ENCODE data around the gene ORM1. TPM values are rescaled to one million over a fixed set of nuclear protein-coding genes. Genes with fewer than 3 reads are reported as not detected.

ORM1 gene
- total and polyA plus RNA-seq, 2 of the 8 experiments (the other 6 are each of a cell fraction or from before 2014, with no cell fraction given): 0.32 TPM; not detected in 1

GRCh38 chr9:114335745-114336144, 12.8 kb downstream of the ORM1 start:
- Histone ChIP-seq H3K14ac (ENCODE audit: insufficient read length) (no peak overlapping the region), H3K27ac (ENCODE audit: low read depth, low read length) (no peak overlapping the region), H3K79me1 (ENCODE audit: low read depth, low read length) (no peaks in the 10 kb centered on the region), H3K4me3 (ENCODE audit: extremely low read depth in 1 of 4, insufficient read depth in 2 of 4, low read depth in 3 of 4, low read length in 4 of 4) (no peak overlapping the region), H3K36me3 (ENCODE audit: control insufficient read depth in 2 of 4, insufficient read depth in 4 of 4, low read length in 3 of 4) (peaks cover 10 to 26% (median 19%) of the 10 kb centered on the region in 4 experiments; a peak in 7 of 8 replicates), H3K23ac (ENCODE audit: insufficient read length) (no peak overlapping the region), H2BK12ac (ENCODE audit: low read depth, low read length) (no peak overlapping the region), H3K9ac (replicated peaks in 1 of 4; ENCODE audit: extremely low read depth in 1 of 4, low read depth in 3 of 4, low read length in 3 of 4) (no peak overlapping the region), H3K56ac (replicated peaks; ENCODE audit: insufficient read length, low read depth, low read length) (no peak overlapping the region), H3K9me3 (ENCODE audit: insufficient read depth in 2 of 2, low read depth in 1 of 2, low read length in 1 of 2) (no peaks in the 10 kb centered on the region), H3K4me1 (replicated peaks in 1 of 4; ENCODE audit: control insufficient read depth in 3 of 4, insufficient read depth in 4 of 4, low read length in 3 of 4) (0 out of 7 replicates have a peak, but pooled peaks cover 0 to 2% (median 0%) of the 10 kb centered on the region in 4 experiments), H4K91ac (replicated peaks; ENCODE audit: insufficient read length, low read length) (no peak overlapping the region), H2AK5ac (ENCODE audit: low read depth, low read length) (no peak overlapping the region), H3K4ac (replicated peaks; ENCODE audit: insufficient read length, low read depth, low read length) (no peak overlapping the region), H2BK20ac (ENCODE audit: low read length) (no peak overlapping the region), H3K79me2 (ENCODE audit: control insufficient read depth in 1 of 2, insufficient read depth in 2 of 2, low read length in 2 of 2) (no peaks in the 10 kb centered on the region), H3K4me2 (ENCODE audit: insufficient read depth in 1 of 2, low read depth in 2 of 2, low read length in 2 of 2) (no peak overlapping the region), H4K8ac (ENCODE audit: extremely low read depth, insufficient read depth, low read length) (no peak overlapping the region), H3K23me2 (ENCODE audit: low read depth, low read length) (no peaks in the 10 kb centered on the region), H4K20me1 (replicated peaks in 1 of 2; ENCODE audit: control insufficient read depth in 1 of 2, insufficient read depth in 2 of 2, low read length in 2 of 2) (peaks cover 0 to 2% of the 10 kb centered on the region in 2 experiments), H2BK120ac (replicated peaks; ENCODE audit: low read depth, low read length) (no peak overlapping the region), H2AFZ (ENCODE audit: low read length) (no peak overlapping the region), H2BK5ac (ENCODE audit: low read depth, low read length) (no peak overlapping the region), H3K27me3 (replicated peaks in 1 of 4; ENCODE audit: control insufficient read depth in 3 of 4, extremely low read depth in 1 of 4, insufficient read depth in 3 of 4, low read length in 3 of 4) (no peaks in the 10 kb centered on the region), H3K18ac (ENCODE audit: extremely low read depth, low read length) (no peak overlapping the region), H2BK15ac (ENCODE audit: low read length) (no peak overlapping the region), H4K5ac (ENCODE audit: insufficient read length, low read depth, low read length) (no peak overlapping the region)
- TF ChIP-seq RAD21 (IDR thresholded peaks at IDR 0.05 in 1 of 2, conservative IDR thresholded peaks at IDR 0.05 in 1 of 2; ENCODE audit: low read depth in 2 of 2, low read length in 2 of 2) (no peak), BACH1 (IDR thresholded peaks at IDR 0.05; ENCODE audit: low read length) (no peak), NRF1 (IDR thresholded peaks at IDR 0.05; ENCODE audit: low read depth, low read length) (no peak), E2F6 (IDR thresholded peaks at IDR 0.05) (no peak), SIN3A (conservative IDR thresholded peaks at IDR 0.05 in 1 of 2, IDR thresholded peaks at IDR 0.05 in 1 of 2; ENCODE audit: low read depth in 1 of 2, low read length in 2 of 2) (no peak), SIRT6 (IDR thresholded peaks at IDR 0.05; ENCODE audit: low read length) (no peak), SP4 (IDR thresholded peaks at IDR 0.05; ENCODE audit: low read length) (no peak), CTBP2 (IDR thresholded peaks at IDR 0.05; ENCODE audit: borderline replicate concordance, insufficient read depth, insufficient read length, low read length) (no peak), EZH2 (IDR thresholded peaks at IDR 0.05; ENCODE audit: low read depth, low read length, severe bottlenecking) (no peak), POLR2AphosphoS5 (IDR thresholded peaks at IDR 0.05; ENCODE audit: low read depth, low read length) (no peak), SAP30 (IDR thresholded peaks at IDR 0.05; ENCODE audit: insufficient read depth, insufficient replicate concordance, low read length) (no peak)
- CTCF ChIA-PET (ENCODE audit: partially characterized antibody): interaction anchor here (1.6 kb wide), 1 partner anchor 48 kb away, joined by 4 read pairs; no protein-coding TSS in a partner anchor
- DNase-seq (ENCODE audit: low read depth in 1 of 2, low spot score in 2 of 2) (no peak), FAIRE-seq (no peak)
- 84% methylated on average over 2 of the region's 2 CpGs; no CpG with 5 or more reads in 1 of the 2 experiments for WGBS, 2 experiments (ENCODE audit: extremely low coverage in 1 of 2, insufficient coverage in 1 of 2, insufficient read length in 1 of 2, insufficient replicate concordance in 2 of 2, low coverage in 1 of 2, low lambda C conversion rate in 2 of 2, missing lambda C conversion rate in 1 of 2)
- POLR2A ChIA-PET (ENCODE audit: partially characterized antibody): interaction anchor here (1.3 to 1.5 kb wide), 2 partner anchors 8 to 21 kb away, joined by 3 to 4 read pairs; no protein-coding TSS in a partner anchor

Measured in H1 (cell line).